GM12874 (cell line): ENCODE measurements around the gene HMCN1.

Experiments
- CTCF ChIP-seq: IDR thresholded peaks from 2 replicates; pipeline ENCODE4 v1.5.1; 2011; ENCODE audit warnings: low read depth, mild to moderate bottlenecking, control low read depth, low read length, moderate library complexity; ENCODE audit not compliant: insufficient read depth

The HMCN1 gene

DNA sequence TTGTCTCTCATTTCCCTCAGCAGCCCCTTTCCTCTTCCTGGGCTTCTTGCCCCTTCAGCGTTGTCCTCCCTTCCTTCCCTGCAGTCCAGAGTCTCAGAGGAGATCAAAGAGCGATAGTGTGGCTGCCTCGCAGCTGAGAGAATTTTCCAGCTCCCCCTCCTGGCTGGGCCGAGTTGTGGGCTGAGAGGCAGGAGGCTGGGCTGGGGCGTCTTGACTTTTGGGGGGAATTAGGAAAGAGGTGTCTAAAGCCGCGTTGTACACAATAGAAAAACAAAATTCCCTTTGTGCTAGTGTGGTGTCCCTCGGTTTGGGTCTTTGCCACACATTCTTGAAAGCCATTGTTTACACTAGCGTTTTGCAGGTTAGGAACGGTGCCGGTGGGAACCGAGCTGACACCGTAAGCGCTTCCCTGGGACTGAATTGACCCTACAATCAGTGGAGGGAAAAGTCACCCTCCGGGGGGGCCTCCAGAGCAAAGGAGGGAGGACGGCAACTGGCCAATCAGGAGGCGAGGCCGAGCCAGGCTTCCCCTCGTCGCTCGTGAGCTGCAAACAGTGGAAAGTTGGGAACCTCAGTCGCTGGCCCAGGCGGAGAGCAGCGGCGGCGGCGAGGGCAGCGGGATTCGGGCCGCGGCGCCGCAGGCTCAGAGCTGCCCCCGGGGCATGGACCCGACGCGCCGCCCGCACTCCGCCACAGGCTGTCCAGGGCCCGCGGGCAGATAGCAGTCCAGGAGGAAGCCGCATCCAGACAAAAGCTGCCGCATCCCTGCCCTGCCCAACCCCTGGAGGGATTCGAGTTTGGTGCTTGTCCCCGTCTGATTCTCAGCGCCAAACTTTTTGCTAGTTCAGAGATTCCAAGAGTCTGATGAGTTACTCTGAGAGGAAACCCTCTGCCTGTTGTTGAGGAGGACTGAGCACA, at the start of gene HMCN1:
Gene HMCN1 (plus strand): TSS at position 574 of the 918 bp plus-strand sequence. CDS start 389 bp downstream, outside the sequence.
- 0 out of 2 replicates have a peak, but pooled peaks have one; percentile 1 for TF ChIP-seq CTCF

DNA sequence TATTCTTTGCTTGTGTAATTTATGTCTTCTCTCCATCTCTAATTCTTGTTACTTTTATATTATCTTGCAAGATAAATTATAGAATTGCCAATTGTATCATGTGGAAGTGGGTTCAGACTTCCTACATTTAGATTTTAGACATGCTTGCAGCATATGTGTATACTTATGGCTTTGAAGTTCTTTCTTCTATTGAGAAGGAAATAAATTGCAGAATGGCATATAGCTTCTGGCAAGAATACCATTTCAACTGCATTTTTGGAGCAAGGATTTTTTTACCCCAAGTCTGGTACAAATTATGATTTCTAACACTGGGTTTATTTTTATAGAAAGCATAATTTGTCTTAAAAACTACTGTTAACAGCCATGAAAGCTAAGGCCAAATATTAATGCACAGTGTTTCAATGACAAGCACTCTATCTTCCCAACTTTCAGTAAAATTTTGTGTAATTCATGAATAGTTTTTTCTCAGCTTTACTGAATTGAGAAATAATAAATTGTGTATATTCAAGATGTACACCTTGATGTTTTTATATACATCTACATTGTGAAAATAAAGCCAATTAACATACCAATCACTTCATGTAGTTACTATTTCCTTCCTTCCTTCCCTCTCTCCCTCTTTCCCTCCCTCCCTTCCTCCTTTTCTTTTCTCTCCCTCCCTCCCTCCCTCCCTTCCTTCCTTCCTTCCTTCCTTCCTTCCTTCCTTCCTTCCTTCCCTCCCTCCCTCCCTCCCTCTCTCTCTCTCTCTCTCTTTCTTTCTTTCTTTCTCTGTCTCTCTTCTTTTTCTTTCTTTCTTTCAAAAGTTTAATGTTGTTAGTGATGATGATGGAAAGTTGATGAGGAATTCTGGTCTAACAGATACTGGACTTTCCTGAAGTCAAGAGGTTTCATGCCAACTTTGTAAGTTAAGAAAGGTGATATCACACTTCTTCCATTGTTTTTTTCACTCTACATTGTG, 47.1 kb upstream of the HMCN1 start:
- TF ChIP-seq CTCF, result no peak

DNA sequence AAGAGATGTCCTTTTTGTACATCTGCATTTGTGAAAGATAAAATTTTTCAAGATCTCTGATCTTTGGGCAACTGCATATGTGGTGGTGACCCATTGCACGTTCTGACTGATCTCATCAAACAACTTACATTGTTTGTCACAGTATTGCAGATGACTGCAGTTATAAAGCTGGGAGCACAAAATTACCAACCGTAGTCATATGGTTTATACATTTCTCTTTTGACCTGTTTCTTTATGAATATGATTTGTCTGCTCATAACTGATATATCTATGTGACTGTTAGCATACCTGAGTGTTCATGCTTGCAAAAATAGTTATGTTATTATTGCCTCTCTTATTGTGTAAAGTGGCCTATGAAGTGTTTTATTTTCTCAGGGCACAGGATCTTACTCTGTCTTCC, 43.7 kb upstream of the HMCN1 start:
- TF ChIP-seq CTCF, result no peak

DNA sequence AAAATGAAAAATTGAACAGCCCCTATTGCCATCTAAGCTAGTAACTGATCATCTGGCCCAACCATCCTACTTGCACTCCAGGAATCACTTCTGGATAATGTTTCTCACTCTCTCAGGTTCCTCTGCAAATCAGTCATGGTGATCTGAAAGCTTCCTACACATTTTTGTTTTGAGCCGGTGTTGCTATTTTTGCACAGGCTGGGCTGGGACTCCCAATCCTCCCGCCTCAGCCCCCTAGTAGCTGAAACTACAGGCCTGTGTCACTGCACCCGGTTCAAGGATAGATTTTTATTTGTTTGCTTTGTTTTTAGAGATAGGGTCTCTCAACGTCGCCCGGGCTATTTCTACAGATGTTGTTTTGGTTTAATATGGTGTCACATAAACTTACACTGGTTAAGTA, 40.5 kb upstream of the HMCN1 start:
- no peak for TF ChIP-seq CTCF

DNA sequence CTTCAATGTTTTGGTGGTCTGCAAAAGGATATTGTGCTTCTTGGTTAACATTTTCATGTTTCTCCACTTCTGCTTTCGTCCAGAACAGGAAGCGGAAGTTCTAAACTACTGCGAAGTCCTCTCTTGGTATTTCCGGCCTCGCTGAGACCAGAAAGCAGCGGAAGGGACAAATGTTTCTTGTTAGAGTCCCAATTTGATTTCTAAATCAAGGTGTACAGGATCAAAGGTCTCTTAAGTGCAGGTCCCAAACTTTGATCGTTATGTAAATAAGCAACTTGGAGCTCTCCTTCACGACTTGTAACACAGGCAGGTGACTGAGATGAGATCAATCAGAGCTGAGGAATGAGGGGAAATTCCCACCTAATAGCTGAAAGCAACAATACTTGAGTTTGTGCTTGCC, 40.1 kb upstream of the HMCN1 start:
- no peak for TF ChIP-seq CTCF

GRCh38 chr1:185695299-185695698, 38.9 kb upstream of the HMCN1 start:
- TF ChIP-seq CTCF, result no peak

DNA sequence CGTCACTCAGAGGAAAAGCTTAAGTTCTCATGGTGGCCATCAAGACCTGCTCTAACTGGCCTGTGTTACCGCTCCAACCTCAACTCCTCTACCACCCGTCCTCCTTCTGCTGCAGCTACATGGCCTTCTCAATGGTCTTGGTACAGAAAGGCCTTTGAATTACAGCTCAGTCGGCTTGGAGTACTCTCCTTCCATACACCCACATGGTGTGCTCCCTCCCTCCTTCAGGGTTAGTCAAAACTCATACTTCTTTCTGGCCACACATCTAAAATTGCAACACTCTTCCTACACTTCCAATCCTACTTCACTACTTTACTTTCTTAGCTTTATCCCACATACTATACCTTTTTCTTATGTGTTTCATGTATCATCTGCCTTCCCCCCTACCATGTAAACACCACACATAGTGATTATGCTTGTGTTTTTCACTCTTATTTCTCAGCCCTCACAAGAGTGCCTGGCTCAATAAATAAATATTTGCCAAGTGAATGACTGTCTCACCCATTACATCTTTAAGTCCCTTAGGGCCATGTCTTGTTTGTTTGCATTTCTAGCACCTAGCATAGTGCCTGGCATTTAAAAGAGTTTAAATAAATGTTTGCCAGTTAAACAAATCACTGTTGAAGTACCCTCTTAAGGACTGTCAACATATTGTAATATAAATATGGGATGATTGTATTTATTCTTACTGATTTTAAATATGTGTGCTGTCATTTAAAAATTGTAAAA, 37.6 kb upstream of the HMCN1 start:
- no peak for TF ChIP-seq CTCF
